D341Med (cell line): ENCODE results near the gene LIN52.
A peak's percentile ranks its signal among the peaks of the same experiment; 100 is the strongest.
"Not testable (repeated sequence)": the region's sequence is repeated elsewhere in the genome, so short reads cannot be mapped to it uniquely, and the experiment has no call there.

ENCODE experiments used
- DNase-seq: peaks from one replicate; pipeline ENCODE4 v3.0.0; 2012; ENCODE audit warnings: low spot score

LIN52 gene

DNA sequence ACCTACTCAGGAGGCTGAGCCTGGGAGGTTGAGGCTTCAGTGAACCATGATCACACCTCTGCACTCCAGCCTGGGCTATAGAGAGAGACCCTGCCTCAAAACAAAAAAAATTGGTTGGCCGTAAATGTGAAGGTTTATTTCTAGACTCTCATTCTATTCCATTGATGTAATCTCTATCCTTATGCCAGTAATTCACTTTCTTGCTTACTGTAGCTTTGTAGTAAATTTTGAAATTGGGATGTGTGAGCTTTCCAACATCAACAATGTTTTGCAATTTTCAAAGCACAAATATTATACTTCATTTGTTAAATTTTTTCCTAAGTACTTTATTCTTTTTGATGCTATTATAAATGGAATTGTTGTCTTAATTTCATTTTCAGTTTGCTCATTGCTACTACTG lies 24.6 kb downstream of the LIN52 start:
- DNase-seq = no peak

GRCh38 chr14:74111395-74112216 lies 26.9 kb downstream of the LIN52 start:
- peak; percentile 54 for DNase-seq

GRCh38 chr14:74125487-74125886 lies 40.7 kb downstream of the LIN52 start:
- DNase-seq = not testable (repeated sequence)

GRCh38 chr14:74126315-74127013 lies 41.7 kb downstream of the LIN52 start:
- DNase-seq = no peak

DNA sequence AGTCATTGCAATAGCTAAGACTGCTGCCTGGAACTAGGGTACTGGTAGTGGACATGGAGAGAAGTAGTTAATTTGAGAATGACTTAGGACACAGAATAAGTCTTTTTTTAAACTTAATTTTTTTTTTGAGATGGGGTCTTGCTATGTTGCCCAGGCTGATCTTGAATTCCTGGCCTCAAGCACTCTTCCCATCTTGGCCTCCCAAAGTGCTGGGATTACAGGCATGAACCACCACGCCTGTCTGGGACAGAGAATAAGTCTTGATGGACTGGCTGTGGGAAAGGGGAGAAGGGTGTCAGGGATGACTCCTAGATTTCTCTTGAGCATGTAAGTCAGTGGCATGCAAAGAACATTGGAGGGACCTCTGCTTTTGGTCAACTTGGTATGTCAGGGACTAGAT lies 42.9 kb downstream of the LIN52 start:
- no peak for DNase-seq

GRCh38 chr14:74133833-74134481 lies 49.2 kb downstream of the LIN52 start:
- no peak for DNase-seq

GRCh38 chr14:74134484-74134883 lies 49.7 kb downstream of the LIN52 start:
- DNase-seq = no peak

GRCh38 chr14:74135426-74135825 lies 50.7 kb downstream of the LIN52 start:
- no peak for DNase-seq

- peak; percentile 86 for DNase-seq
Observed at GRCh38 chr14:74140374-74140850, 55.7 kb downstream of the LIN52 start.

DNA sequence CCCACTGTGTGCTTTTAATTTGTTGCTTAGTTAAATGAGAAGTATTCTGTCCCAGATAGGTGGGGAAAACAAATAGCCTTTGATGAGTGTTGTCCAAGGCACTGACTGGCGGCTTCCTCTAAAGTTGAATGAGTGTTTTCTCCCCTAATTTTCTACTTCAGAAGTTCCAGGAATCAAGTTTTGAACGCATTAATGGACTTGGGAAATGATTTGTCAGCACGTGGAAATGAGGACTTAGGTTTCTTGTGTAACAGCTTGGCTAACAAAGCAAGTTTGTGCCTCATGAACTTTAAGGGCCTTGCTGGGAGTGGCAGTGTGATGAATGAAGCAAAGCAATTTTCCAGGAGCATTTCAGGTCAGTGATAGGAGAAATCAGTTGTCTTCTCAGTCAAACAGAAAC lies 56.9 kb downstream of the LIN52 start:
- DNase-seq = no peak

DNA sequence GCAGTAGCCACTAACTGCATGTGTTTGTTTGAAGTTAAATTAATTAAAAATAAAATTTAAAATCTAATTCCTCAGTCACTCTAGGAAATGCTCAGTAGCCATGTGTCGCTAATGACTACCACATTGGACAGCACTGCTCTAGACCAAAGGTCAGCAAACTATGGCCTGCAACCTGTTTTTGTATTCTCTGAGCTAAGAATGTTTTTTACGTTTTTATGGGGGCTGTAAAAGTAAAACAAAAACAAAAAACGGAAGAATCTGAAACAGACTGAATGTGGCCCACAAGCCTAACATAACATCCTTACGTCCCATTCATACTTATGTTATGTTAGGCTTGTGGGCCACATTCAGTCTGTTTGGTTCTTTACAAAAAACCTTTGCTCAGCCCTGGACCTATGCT lies 57.8 kb downstream of the LIN52 start:
- no peak for DNase-seq

DNA sequence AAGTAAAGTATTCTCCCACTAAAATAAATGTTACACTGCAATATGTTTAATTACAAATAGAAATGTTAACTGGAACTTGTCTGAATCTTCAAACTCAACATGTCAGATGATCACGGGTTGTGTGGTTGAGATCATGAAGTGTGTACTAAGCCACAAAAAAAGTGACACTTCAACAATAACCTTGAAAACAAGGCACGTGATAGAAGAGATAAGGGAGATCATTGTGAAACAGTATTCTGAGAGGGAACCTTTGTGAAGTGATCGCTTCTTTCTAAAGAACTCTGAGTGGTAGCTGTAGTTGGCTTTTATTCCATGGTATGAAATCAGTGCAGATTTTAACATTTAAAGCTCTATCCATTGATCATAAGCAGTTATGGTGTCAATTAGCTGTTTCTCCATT lies 60.0 kb downstream of the LIN52 start:
- no peak for DNase-seq

- no peak for DNase-seq
Observed at GRCh38 chr14:74147571-74147970, 62.8 kb downstream of the LIN52 start.

DNA sequence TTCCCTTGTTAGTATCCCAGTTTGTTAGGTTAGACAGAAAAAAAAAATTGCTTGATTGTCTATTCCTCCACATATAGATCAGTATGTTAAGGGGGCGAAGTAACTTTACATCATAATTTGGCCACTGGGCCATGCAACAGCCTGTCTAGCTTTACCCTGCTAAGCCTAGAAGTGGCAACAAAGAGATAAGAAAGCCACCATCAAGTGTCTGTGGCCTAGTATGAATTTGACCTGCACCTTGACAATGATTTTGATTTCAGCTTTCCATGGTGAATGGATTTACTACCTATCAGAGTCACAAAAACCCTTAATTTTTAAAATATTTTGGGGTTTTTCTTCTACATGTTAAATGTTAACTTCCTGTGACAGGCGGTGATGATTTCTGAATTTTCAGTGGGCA lies 63.9 kb downstream of the LIN52 start:
- no peak for DNase-seq

DNA sequence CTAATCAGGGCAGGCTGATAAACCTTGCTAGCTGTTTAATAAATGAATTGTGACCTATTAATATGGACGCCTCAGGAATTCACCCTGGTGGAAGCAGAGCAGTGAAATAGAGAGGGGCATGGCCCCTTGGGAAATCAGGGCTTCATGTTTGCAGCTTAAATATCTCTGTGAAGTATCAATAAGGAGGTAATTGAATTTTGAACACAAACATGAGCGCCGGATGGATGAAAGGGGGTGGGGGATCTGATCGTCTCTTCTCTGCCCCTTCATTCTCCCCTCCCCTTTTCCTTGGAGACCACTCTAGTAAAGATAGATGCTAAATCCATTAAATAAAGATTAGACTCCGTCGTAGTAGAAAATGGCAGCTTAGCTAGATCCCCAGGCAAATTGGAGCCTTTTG lies 70.5 kb downstream of the LIN52 start:
- peak; percentile 31 for DNase-seq

- DNase-seq = peak; percentile 28
Observed at GRCh38 chr14:74155749-74156148, 71.0 kb downstream of the LIN52 start.

DNA sequence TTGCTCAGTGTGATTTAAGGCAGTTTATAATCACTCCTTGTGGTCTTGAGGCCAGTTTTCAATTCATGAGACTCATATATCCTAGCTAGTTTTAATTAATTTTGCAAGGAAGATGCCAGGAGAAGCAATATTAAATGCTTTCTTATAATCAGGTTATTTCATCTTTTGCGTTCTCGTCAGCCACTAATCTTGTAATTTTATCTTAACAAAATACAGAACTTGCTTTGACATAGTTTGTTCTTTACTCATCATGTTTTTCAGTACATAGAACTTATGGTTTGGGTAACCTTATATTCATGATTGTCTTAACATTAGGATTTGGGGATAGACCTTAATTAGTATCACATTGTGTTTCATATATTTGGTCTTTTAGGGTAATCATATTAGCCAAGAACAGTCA lies 76.0 kb downstream of the LIN52 start:
- DNase-seq = no peak

DNA sequence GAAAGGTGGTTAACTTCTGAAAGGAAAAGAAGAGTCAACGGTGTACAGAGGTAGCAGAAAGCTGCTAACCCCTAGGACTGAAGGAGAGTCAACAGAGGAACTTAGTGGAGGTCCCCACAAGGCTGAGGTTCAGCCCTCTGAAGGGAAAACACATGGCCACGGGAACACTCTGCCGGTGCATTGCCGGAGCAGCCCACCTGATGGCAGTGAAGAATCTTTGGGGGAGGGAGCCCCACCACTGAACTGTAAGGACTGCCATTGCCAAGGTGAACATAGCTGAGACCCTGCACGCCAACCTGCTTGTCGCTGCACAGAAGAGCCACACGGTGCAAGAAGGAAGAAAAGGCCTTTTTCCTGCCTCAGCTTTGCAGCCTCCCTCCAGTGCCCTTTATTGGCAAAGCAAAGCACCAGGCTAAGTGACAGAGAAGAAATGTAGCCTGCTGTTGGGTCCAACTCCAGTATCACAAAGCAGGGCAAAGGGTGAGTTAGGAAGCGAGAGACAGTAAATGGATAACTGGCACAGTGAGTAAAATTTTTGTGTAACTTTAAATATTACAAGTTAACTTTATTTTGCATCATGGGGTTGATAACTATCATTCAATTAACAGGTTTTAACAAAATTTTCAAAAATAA lies 76.9 kb downstream of the LIN52 start:
- peak; percentile 16 for DNase-seq

GRCh38 chr14:74169906-74170305 lies 85.2 kb downstream of the LIN52 start:
- DNase-seq = no peak

- DNase-seq = no peak
Observed at GRCh38 chr14:74176400-74176793, 91.6 kb downstream of the LIN52 start.

DNA sequence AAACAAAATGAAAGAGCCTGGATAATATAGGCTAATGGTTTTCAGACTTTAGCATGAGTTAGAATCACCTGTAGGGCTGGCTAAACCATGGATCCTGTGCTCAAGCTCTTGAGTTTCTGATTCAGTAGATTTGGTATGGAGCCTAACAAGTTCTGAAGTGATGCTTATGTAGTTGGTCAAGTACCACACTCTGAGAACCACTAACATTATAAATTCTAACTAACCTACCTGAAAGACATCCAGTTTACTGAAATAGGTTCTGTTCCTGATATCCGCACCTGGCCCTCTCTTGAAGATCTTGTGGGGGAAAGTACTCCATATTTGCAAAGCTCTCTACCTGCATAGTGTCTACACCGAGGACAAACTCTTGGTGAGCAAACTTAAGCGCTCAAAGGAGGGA lies 95.1 kb downstream of the LIN52 start:
- DNase-seq = no peak

DNA sequence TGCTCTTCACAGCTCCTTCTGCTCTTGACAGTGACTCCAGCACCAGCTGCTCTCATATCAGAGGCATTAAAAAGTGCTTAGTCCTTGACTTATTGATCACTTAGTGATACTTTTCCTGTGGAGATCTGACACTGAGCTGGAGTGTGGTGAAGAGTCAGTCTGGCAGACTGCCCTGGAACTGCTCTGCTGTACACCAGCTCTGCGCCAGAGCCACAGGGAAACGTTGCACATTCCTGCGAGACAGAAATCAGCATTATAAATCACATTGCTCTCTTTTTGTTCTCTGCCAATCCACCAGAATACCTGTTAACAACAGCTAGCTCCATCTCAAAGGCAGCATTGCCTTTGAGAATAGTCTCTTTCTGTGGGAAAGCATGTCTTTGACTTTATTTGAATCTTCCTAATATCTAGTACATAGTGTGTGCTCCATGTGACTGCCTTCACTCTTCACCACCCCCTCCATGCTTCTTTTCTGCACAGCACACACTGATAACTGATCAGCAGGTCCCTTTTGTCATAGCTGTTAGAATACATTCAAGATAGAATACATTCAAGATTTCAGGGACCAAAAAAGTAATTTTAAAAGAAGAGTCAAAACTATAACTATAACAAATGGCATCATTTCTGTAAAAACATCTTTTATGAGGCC lies 106.3 kb downstream of the LIN52 start:
- DNase-seq = no peak
